Sigmoid colon (tissue), 4 donors: ENCODE results near the gene LUZP2.

Experiments used
- POLR2A ChIP-seq, 2 donors: fragments of 450-650 bp; IDR thresholded peaks; one replicate each; pipeline ENCODE4 v1.6.1; 2016; ENCODE audit warnings: antibody characterized with exemption in 2 of 2, mild to moderate bottlenecking in 2 of 2, moderate library complexity in 2 of 2
- POLR2AphosphoS5 ChIP-seq, 4 donors: sonication (generic); formaldehyde crosslinking; IDR thresholded peaks; one replicate each; pipeline ENCODE4 v1.6.1; 2017; ENCODE audit warnings: antibody characterized with exemption in 4 of 4
- TF ChIP-seq, protein P1 (sequence below), 4 experiments: fragments of 450-650 bp in 3 of 4; fragments of 200-600 bp in 1 of 4; IDR thresholded peaks; one replicate each; pipeline ENCODE4 v1.5.1; 2016 to 2019; ENCODE audit warnings: antibody characterized with exemption in 4 of 4, mild to moderate bottlenecking in 3 of 4, moderate library complexity in 2 of 4

DNA sequence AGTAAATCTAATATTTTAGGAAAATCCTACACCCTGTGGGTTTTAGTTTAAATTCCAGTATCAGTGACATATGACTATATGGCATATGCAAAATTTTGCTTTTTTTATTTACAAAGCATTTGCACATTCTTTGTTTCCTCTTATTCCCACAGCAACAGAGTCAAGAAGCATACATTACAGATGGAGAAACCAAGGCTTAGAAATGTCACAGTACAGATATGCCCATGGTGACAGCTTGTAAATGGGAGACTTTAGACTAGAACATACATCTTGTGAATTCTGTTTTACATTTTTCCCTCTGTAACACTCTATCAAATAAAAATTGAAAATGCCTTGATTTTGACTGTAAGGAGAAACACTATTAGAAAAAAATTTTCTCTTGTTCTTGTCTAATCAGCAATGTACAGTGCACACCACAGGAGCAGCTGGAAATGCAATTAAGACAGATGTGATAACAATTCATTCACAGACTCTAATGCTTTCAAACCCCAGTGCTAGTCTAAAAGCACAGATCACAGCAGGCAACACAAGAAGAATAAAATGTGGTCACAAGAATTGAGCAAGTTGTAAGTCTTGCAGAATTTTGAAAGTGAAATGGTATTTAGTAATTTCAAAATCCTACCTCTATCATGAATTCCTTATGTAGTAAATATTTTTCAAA, 375.9 kb downstream of the LUZP2 start:
- TF ChIP-seq POLR2AphosphoS5 (IDR thresholded peaks at IDR 0.05): no peak
- TF ChIP-seq, protein P1, sequence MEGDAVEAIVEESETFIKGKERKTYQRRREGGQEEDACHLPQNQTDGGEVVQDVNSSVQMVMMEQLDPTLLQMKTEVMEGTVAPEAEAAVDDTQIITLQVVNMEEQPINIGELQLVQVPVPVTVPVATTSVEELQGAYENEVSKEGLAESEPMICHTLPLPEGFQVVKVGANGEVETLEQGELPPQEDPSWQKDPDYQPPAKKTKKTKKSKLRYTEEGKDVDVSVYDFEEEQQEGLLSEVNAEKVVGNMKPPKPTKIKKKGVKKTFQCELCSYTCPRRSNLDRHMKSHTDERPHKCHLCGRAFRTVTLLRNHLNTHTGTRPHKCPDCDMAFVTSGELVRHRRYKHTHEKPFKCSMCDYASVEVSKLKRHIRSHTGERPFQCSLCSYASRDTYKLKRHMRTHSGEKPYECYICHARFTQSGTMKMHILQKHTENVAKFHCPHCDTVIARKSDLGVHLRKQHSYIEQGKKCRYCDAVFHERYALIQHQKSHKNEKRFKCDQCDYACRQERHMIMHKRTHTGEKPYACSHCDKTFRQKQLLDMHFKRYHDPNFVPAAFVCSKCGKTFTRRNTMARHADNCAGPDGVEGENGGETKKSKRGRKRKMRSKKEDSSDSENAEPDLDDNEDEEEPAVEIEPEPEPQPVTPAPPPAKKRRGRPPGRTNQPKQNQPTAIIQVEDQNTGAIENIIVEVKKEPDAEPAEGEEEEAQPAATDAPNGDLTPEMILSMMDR (IDR thresholded peaks at IDR 0.05): no peak
- no peak for TF ChIP-seq POLR2A (IDR thresholded peaks at IDR 0.05)
